Glomerular endothelial cell (primary cell): ENCODE results near the gene OR4F15. TPM values are rescaled to one million over a fixed set of nuclear protein-coding genes. Genes with fewer than 3 reads are reported as not detected.
"Not testable (repeated sequence)": the region's sequence is repeated elsewhere in the genome, so short reads cannot be mapped to it uniquely, and the experiment has no call there.

ENCODE experiments used
- DNase-seq: peaks from one replicate; pipeline ENCODE4 v3.0.0-alpha.2; 2011; ENCODE audit warnings: low read depth, low spot score; ENCODE audit errors: extremely low read depth
- total RNA-seq: library from RNA; depleted of rRNA; stranded (reverse); fragments of >200 nt; gene quantifications from 2 replicates; pipeline ENCODE4 v1.2.3, GENCODE V29; 2015

Gene OR4F15, protein sequence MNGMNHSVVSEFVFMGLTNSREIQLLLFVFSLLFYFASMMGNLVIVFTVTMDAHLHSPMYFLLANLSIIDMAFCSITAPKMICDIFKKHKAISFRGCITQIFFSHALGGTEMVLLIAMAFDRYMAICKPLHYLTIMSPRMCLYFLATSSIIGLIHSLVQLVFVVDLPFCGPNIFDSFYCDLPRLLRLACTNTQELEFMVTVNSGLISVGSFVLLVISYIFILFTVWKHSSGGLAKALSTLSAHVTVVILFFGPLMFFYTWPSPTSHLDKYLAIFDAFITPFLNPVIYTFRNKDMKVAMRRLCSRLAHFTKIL
- total RNA-seq = 0.05 TPM in 1 of 2 replicates, not detected in the other

- no peak for DNase-seq
Measured at GRCh38 chr15:101811902-101812301, at the start of gene OR4F15. Gene OR4F15, plus strand, starts transcription at chr15:101812202. Its CDS starts 5,985 bp downstream, at chr15:101818187.

DNA sequence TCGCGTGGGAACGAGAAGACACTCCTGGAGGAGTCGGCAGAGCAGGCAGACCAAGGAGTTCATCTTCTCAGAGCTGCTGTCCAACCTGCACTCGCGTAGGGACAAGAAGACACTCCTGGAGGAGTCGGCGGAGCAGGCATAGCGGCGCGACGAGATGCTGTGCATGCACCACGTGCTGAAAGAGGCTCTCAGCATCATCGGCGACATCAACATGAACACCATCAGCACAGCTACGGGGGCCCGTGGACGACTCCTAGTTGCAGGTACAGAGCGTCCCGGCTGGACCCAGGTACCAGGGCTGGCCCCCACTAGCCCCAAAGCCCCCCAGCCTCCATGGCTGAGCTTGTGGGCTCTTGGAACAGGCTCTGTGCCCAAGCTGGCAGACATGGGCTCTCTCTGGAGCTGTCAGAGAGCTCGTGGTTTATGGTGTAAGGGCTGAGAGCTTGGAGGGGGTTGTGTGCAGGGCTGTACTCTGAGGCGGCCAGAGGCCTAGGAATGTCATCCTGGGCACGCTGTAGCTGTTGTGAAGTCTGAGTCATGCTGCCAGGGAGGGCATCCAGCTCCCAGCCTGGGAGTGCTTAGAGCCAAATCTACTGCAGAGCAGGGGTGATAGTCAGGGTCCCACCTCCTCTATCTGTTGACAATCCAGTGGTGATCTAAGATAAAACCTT, 47.2 kb upstream of the OR4F15 start:
- DNase-seq = not testable (repeated sequence)

- not testable (repeated sequence) for DNase-seq
Measured at GRCh38 chr15:101765340-101765671, 46.7 kb upstream of the OR4F15 start.

DNA sequence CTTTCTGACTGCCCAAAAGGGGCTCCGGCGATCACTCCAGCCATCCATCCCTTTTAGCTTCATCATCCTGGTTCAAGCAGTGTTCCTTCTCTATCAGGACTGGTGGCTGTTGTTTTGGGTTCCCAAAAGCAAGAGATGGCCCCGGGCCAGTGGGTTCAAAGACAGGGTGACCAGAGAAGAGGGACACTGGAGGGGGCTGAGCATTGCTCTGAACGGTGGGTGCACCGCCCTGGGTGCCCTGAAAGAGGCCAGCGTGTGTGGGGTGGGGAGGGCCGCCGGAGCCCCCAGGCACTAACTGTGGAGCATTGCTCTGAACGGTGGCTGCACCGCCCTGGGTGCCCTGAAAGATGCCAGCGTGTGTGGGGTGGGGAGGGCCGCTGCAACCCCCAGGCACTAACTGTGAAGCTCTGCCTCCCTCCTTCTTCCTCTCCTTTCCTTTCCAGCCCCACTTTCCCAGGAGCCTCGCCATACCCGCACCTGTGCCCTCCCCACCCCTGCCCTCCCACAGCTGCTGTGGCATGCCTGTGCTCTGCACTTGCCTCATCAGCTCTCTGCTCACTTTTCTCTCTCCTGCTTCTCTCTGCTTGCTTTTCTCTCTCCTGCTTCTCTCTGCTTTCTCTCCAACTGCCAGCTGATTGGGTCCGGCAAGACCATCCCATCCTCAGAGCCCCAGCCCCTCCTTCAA, 46.1 kb upstream of the OR4F15 start:
- DNase-seq = no peak

GRCh38 chr15:101767083-101767640, 44.8 kb upstream of the OR4F15 start:
- DNase-seq = not testable (repeated sequence)

DNA sequence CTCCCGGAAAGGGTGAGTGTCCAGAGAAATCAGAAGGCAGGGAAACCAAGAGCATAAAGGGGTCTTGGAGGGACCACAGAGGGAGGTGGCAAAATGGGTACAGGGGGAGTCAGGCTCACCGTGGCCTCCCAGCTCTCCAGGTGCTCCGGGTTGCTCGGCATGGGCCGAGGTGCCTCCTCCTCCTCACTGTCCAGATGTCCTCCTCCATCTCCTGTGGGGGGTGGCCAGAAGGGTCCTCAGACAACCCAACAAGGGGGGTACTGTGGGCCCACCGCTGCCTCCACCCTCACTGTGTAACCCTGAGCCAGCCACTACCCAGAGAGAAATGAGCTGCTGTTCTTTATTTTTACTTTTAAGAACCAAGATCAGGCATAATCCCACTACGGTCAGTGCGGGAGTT, 39.1 kb upstream of the OR4F15 start:
- DNase-seq = no peak

GRCh38 chr15:101773496-101774100, 38.4 kb upstream of the OR4F15 start:
- DNase-seq = no peak

DNA sequence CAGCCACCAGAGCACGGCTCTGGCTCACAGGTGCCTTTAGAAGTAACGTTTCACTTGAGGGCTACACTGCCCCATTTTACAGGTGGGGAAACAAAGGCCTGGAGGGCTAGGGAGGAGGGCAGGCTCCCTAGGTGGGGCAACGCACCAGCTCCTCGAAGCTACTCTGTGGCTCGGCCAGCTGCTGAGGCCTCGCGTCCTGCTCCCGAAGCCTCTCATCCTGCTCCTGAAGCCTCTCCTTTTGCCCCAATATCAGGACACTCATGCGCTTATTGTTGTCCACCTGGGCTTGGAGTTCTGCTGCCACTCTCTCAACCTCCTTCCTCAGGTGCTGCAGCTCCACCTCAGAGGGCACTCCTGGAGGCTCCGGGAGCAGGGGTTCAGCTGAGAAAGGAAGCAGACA, 36.9 kb upstream of the OR4F15 start:
- DNase-seq = no peak

- DNase-seq = not testable (repeated sequence)
Measured at GRCh38 chr15:101778576-101778975, 33.4 kb upstream of the OR4F15 start.

GRCh38 chr15:101780225-101780624, 31.8 kb upstream of the OR4F15 start:
- DNase-seq = not testable (repeated sequence)

DNA sequence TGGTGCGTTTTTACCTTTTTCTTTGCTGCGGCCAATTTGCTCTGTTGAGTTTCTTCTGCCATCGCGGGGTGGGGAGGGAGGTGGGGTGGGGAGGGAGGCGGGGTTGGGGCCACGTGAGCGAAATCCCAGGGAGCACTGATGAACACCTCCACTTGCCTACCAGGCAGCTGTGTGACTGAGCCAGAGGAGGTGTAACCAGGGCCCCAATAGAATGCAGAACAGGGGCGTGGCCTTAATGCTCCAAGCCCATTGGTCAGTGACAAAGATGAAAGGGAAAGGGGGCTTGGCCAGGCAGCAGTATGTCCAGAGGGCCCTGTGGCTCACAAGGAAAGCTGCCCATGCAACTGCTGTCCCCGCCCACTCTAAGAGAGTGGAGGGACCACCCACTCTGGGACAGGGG, 30.1 kb upstream of the OR4F15 start:
- no peak for DNase-seq

GRCh38 chr15:101784644-101785043, 27.4 kb upstream of the OR4F15 start:
- DNase-seq = no peak

DNA sequence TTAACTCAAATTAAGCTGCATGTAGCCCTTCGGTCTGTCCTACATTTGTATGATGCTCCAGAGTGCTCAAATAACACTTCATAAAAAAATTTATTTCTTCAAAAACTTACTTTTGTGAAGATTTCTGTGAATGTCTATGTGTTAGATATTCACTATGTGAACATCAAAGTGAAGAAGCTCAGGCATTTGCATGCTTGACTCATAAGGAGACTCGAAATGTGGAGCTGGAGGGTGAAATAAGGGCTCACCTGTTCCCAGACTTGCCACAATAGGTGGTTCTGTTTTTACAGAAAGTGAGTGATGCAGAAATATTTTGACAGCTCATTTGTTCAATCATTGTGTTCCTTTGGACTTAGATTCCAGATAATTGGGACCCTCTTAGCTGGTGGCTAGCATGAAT, 25.6 kb upstream of the OR4F15 start:
- DNase-seq = not testable (repeated sequence)

DNA sequence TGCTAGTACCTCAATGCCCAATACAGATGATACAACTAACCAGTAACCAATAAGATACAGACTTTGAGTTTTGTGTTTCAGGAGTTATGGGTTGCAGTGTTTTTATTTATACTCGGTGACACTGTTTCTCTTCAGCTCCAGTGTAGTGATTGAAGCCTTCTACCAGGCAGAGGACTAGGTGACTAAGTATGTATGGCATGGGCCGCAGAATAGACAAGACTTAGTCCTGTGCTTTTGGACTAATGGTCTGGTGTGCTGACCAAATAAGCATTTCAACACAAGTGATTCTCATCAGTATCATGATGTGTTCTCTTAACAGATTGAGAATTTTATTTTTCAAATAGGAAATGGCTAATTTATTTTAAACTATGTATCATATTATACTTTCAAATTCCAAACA, 24.0 kb upstream of the OR4F15 start:
- DNase-seq = not testable (repeated sequence)

- not testable (repeated sequence) for DNase-seq
Measured at GRCh38 chr15:101788503-101789269, 23.3 kb upstream of the OR4F15 start.

DNA sequence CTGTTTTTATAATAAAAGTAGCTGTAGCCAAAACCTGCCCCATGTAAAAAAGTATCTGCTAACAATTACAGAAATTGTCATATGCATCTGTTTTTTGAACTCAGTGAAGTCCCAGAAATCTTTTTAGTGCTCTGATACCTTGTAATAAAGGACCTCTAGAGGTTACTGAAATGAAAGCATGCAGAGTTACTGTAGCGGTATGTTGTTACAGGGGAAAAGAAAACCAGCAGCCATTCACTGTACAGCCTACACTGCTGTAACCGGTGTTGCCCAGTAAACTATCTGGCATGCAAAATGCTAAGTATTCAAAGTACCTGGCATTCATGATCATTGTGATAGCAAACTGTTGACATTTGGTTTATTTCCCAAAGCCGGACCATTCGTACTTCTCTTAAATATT, 21.3 kb upstream of the OR4F15 start:
- not testable (repeated sequence) for DNase-seq

DNA sequence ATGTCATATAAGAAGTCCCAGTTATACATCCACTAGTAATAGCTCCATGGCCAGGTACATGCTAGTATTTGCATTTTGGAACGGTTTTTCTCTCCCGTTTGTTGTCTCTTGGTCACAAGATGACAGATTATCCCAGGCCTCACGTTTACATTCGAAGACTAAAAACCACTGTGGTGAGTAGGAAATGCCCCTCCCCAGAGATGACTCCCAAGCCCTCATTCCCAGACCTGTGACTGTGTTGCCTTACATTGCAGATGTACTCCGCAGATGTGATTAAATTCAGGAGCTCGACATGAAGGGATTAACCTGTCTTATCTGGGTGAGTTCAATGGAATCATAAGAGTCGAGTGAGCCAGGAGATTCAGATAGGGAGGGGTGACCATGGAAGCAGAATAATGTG, 18.0 kb upstream of the OR4F15 start:
- not testable (repeated sequence) for DNase-seq

- no peak for DNase-seq
Measured at GRCh38 chr15:101795455-101795854, 16.5 kb upstream of the OR4F15 start.

- no peak for DNase-seq
Measured at GRCh38 chr15:101799665-101800064, 12.3 kb upstream of the OR4F15 start.

DNA sequence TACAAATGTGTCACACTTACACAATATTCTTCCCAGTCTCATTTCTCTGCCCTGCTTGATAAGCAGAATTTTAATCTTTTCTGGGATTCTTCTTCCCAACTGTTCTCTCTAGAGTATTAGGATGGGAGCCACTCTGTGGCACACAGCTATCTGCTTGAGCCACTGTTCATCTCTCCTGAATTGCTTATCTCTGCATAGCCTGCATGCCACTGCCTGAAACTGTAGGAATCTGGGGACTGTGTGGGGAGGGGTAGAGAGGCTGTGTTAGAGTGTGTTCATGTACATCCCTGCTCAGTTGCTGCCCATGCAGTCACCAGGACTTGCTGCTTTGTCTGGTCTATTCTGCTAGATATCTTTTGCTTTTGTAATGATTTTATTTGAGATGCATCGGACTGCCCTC, 11.0 kb upstream of the OR4F15 start:
- DNase-seq = no peak
